HG03045 (cell line): ENCODE measurements around the gene KIF3C.

Source experiments
- ATAC-seq: cut with Tn5 transposase; IDR thresholded peaks from one replicate; pipeline ENCODE4 v1.9.1; 2021; ENCODE audit warnings: mild to moderate bottlenecking, moderate library complexity; ENCODE audit not compliant: unreplicated experiment

The KIF3C gene

GRCh38 chr2:25881764-25882163, 100.5 kb downstream of the KIF3C start:
- ATAC-seq = no peak

GRCh38 chr2:25879133-25879730, 103.1 kb downstream of the KIF3C start:
- ATAC-seq = no peak

- ATAC-seq = peak; percentile 93
These were observed 103.8 kb downstream of the KIF3C start, which contains the start of gene ASXL2 for GRCh38 chr2:25878361-25879132. ASXL2 (minus strand) TSS chr2:25878487; CDS start chr2:25878222, 265 bp downstream.

GRCh38 chr2:25877431-25878360, 104.6 kb downstream of the KIF3C start:
- peak; percentile 37 for ATAC-seq
